Kidney epithelial cell (primary cell): ENCODE measurements around the gene MYH1. TPM values are rescaled to one million over a fixed set of nuclear protein-coding genes. Genes with fewer than 3 reads are reported as not detected.

Experiments used
- DNase-seq: peaks from one replicate; pipeline ENCODE4 v3.0.0-alpha.2; 2010; ENCODE audit warnings: low read depth
- H3K27me3 ChIP-seq: 2 replicates; pipeline ENCODE4 v1.6.0; 2011; ENCODE audit warnings: low read length; ENCODE audit not compliant: control insufficient read depth, insufficient read depth
- H3K36me3 ChIP-seq: 2 replicates; pipeline ENCODE4 v1.5.1; 2011; ENCODE audit warnings: low read length; ENCODE audit not compliant: control insufficient read depth, insufficient read depth
- H3K4me3 ChIP-seq: 2 replicates; pipeline ENCODE4 v1.5.1; 2011; ENCODE audit warnings: low read depth, mild to moderate bottlenecking, control low read depth, low read length
- CTCF ChIP-seq: IDR thresholded peaks from 2 replicates; pipeline ENCODE4 v1.5.1; 2011; ENCODE audit warnings: mild to moderate bottlenecking, moderate library complexity, low read length, control low read depth, inconsistent platforms; ENCODE audit not compliant: insufficient read depth, poor library complexity, severe bottlenecking
- total RNA-seq: library from RNA; depleted of rRNA; stranded (reverse); fragments of >200 nt; gene quantifications from 2 replicates; pipeline ENCODE4 v1.2.3, GENCODE V29; 2015

Gene MYH1
- total RNA-seq, 1 donor from 2014 or later: not detected

- DNase-seq: no peak
- TF ChIP-seq CTCF: no peak
- Histone ChIP-seq H3K27me3 (no peaks in the 10 kb centered on the region), H3K36me3 (no peaks in the 10 kb centered on the region), H3K4me3 (no peak overlapping the region)
These were observed 5.5 kb downstream of the MYH1 start for GRCh38 chr17:10512856-10513255.

GRCh38 chr17:10499950-10500349 is 18.4 kb downstream of the MYH1 start:
- H3K4me3 ChIP-seq: no peak overlapping the region

GRCh38 chr17:10492004-10492403 is 26.3 kb downstream of the MYH1 start:
- no peak for DNase-seq
- no peak overlapping the region for H3K4me3 ChIP-seq
- TF ChIP-seq CTCF: no peak
- H3K36me3 ChIP-seq: no peaks in the 10 kb centered on the region
- no peaks in the 10 kb centered on the region for H3K27me3 ChIP-seq

More at GRCh38 chr17:10499950-10500349, 18.4 kb downstream of the MYH1 start:
- TF ChIP-seq CTCF: no peak
- no peak for DNase-seq
- Histone ChIP-seq H3K36me3 (no peaks in the 10 kb centered on the region), H3K27me3 (no peaks in the 10 kb centered on the region)

- Histone ChIP-seq H3K36me3 (no peaks in the 10 kb centered on the region), H3K4me3 (no peak overlapping the region), H3K27me3 (no peaks in the 10 kb centered on the region)
- no peak for TF ChIP-seq CTCF
- DNase-seq: no peak
These were observed 36.1 kb downstream of the MYH1 start for GRCh38 chr17:10482252-10482651.

- Histone ChIP-seq H3K27me3 (no peaks in the 10 kb centered on the region), H3K4me3 (no peak overlapping the region), H3K36me3 (no peaks in the 10 kb centered on the region)
- no peak for DNase-seq
- no peak for TF ChIP-seq CTCF
These were observed 40.6 kb downstream of the MYH1 start for GRCh38 chr17:10477701-10478100.

GRCh38 chr17:10474536-10474935 is 43.8 kb downstream of the MYH1 start:
- H3K36me3 ChIP-seq: no peaks in the 10 kb centered on the region
- no peaks in the 10 kb centered on the region for H3K27me3 ChIP-seq
- no peak for TF ChIP-seq CTCF
- DNase-seq: no peak
- H3K4me3 ChIP-seq: no peak overlapping the region
